ENCODE results near the gene NUP50.

The NUP50 gene

GRCh38 chr22:45151503-45151902, 12.2 kb upstream of the NUP50 start:
- Histone ChIP-seq H3K4me3 (ENCODE audit: low read length) (no peak overlapping the region), H3K4me1 (ENCODE audit: low read length) (no peaks in the 10 kb centered on the region), H3K9ac (ENCODE audit: low read length) (no peak overlapping the region), H3K27ac (ENCODE audit: low read length) (no peak overlapping the region), H2AFZ (ENCODE audit: low read depth, low read length) (no peak overlapping the region), H3K27me3 (ENCODE audit: low read depth, low read length) (no peaks in the 10 kb centered on the region), H3K4me2 (ENCODE audit: low read length) (no peak overlapping the region), H3K36me3 (replicated peaks; ENCODE audit: low read depth, low read length) (peaks cover 33% of the 10 kb centered on the region), H3K79me2 (ENCODE audit: low read length) (no peaks in the 10 kb centered on the region), H4K20me1 (ENCODE audit: insufficient read depth, low read length) (no peaks in the 10 kb centered on the region), H3K9me3 (ENCODE audit: insufficient read depth, low read length) (no peaks in the 10 kb centered on the region)
- no peak for TF ChIP-seq CTCF (IDR thresholded peaks at IDR 0.05; ENCODE audit: low read depth, low read length)
- no peak for TF ChIP-seq EZH2phosphoT487 (IDR thresholded peaks at IDR 0.05; ENCODE audit: low read depth)

- peaks cover 34% of the 10 kb centered on the region for H3K36me3 ChIP-seq (replicated peaks; ENCODE audit: low read depth, low read length)
- no peaks in the 10 kb centered on the region for H4K20me1 ChIP-seq (ENCODE audit: insufficient read depth, low read length)
- H3K27ac ChIP-seq (ENCODE audit: low read length): no peak overlapping the region
- no peaks in the 10 kb centered on the region for H3K9me3 ChIP-seq (ENCODE audit: insufficient read depth, low read length)
- H3K4me1 ChIP-seq (ENCODE audit: low read length): no peaks in the 10 kb centered on the region
- TF ChIP-seq EZH2phosphoT487 (IDR thresholded peaks at IDR 0.05; ENCODE audit: low read depth): no peak
- no peak for TF ChIP-seq CTCF (IDR thresholded peaks at IDR 0.05; ENCODE audit: low read depth, low read length)
- no peaks in the 10 kb centered on the region for H3K27me3 ChIP-seq (ENCODE audit: low read depth, low read length)
- H3K4me2 ChIP-seq (ENCODE audit: low read length): no peak overlapping the region
- peaks cover 16% of the 10 kb centered on the region for H3K79me2 ChIP-seq (ENCODE audit: low read length)
- H2AFZ ChIP-seq (ENCODE audit: low read depth, low read length): no peak overlapping the region
- H3K4me3 ChIP-seq (ENCODE audit: low read length): no peak overlapping the region
- H3K9ac ChIP-seq (ENCODE audit: low read length): no peak overlapping the region
These were observed 9.3 kb upstream of the NUP50 start for GRCh38 chr22:45154383-45154782.

DNA sequence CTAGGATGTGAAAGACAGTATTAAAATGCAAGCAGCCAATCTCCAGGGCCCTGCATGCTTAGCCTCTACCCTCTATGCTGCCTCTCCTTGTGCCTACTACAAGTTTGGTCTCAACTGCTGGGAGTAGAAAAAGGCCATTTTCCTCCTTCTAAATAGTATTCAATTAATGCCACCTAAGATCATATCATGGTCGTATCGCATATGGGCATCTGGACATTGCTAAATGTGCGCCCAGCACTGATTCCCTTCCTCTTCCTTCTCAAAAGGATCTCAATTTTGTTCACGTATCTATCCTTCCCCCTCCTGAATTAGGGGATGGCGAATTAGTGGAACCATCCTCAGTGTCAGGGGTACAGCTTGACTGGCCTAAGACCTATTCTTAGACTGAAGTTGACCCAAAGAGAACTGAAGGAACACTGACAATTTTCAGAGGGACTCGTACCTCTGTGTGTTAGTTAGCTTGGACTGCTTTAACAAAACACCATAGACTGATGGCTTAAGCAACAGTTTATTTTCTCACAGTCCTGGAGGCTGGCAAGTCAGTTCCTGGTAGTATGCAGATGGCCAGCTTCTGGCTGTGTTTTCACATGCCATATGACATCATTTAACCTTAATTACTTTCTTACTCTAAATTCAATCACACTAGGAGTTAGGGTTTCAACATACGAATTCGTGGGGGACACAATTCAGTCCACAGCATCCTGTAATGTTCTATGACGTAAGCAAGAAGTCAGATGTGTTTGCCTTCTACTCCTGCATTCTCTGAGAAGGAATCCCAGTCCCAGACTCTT, 8.5 kb upstream of the NUP50 start:
- Histone ChIP-seq H3K9ac (ENCODE audit: low read length) (no peak overlapping the region), H3K9me3 (ENCODE audit: insufficient read depth, low read length) (no peaks in the 10 kb centered on the region), H4K20me1 (ENCODE audit: insufficient read depth, low read length) (0 out of 2 replicates have a peak, but pooled peaks cover 7% of the 10 kb centered on the region), H3K79me2 (ENCODE audit: low read length) (peaks cover 25% of the 10 kb centered on the region), H3K27ac (ENCODE audit: low read length) (no peak overlapping the region), H3K4me2 (ENCODE audit: low read length) (no peak overlapping the region), H3K36me3 (replicated peaks; ENCODE audit: low read depth, low read length) (peaks cover 37% of the 10 kb centered on the region), H2AFZ (ENCODE audit: low read depth, low read length) (no peak overlapping the region), H3K27me3 (ENCODE audit: low read depth, low read length) (no peaks in the 10 kb centered on the region), H3K4me3 (ENCODE audit: low read length) (no peak overlapping the region), H3K4me1 (ENCODE audit: low read length) (no peaks in the 10 kb centered on the region)
- TF ChIP-seq CTCF (IDR thresholded peaks at IDR 0.05; ENCODE audit: low read depth, low read length) (no peak), EZH2phosphoT487 (IDR thresholded peaks at IDR 0.05; ENCODE audit: low read depth) (no peak)

GRCh38 chr22:45157907-45158306, 5.8 kb upstream of the NUP50 start:
- Histone ChIP-seq H3K9ac (ENCODE audit: low read length) (no peak overlapping the region), H3K4me2 (ENCODE audit: low read length) (no peak overlapping the region), H3K9me3 (ENCODE audit: insufficient read depth, low read length) (no peaks in the 10 kb centered on the region), H4K20me1 (ENCODE audit: insufficient read depth, low read length) (0 out of 2 replicates have a peak, but pooled peaks cover 11% of the 10 kb centered on the region), H3K4me3 (ENCODE audit: low read length) (no peak overlapping the region), H3K79me2 (ENCODE audit: low read length) (peaks cover 51% of the 10 kb centered on the region), H3K27ac (ENCODE audit: low read length) (no peak overlapping the region), H3K27me3 (ENCODE audit: low read depth, low read length) (no peaks in the 10 kb centered on the region), H2AFZ (ENCODE audit: low read depth, low read length) (no peak overlapping the region), H3K36me3 (replicated peaks; ENCODE audit: low read depth, low read length) (peaks cover 32% of the 10 kb centered on the region), H3K4me1 (ENCODE audit: low read length) (peaks cover 6% of the 10 kb centered on the region)
- TF ChIP-seq CTCF (IDR thresholded peaks at IDR 0.05; ENCODE audit: low read depth, low read length) (no peak), EZH2phosphoT487 (IDR thresholded peaks at IDR 0.05; ENCODE audit: low read depth) (no peak)
